Neural cell (in vitro differentiated cells): ENCODE results near the gene MDM4. TPM values are rescaled to one million over a fixed set of nuclear protein-coding genes. Genes with fewer than 3 reads are reported as not detected.

Experiments
- H2AFZ ChIP-seq: fragments of 200-600, 300-800 bp; sonication (generic), shearing (Covaris generic); 2 replicates; pipeline ENCODE4 v1.6.0; 2014; ENCODE audit warnings: low read depth, mild to moderate bottlenecking, antibody characterized with exemption, low read length, moderate library complexity
- H3F3A ChIP-seq: fragments of 200-600 bp; shearing (Covaris generic); 2 replicates; pipeline ENCODE4 v1.6.1; 2016; ENCODE audit warnings: mild to moderate bottlenecking, moderate library complexity, mixed read lengths, antibody characterized with exemption, low read length; ENCODE audit not compliant: insufficient read depth, poor library complexity, severe bottlenecking
- H3K27ac ChIP-seq: fragments of 200-600, 300-800 bp; sonication (generic), shearing (Covaris generic); 2 replicates; pipeline ENCODE4 v1.5.1; 2014; ENCODE audit warnings: mild to moderate bottlenecking, low read length, moderate library complexity
- H3K27me3 ChIP-seq: fragments of 300-800, 200-600 bp; sonication (generic), shearing (Covaris generic); 2 replicates; pipeline ENCODE4 v1.6.0; 2014; ENCODE audit warnings: mild to moderate bottlenecking, low read depth, low read length, moderate library complexity; ENCODE audit not compliant: insufficient read depth
- H3K36me3 ChIP-seq: fragments of 300-800, 200-600 bp; sonication (generic), shearing (Covaris generic); 2 replicates; pipeline ENCODE4 v1.5.1; 2014; ENCODE audit warnings: mild to moderate bottlenecking, antibody characterized with exemption, low read length, moderate library complexity; ENCODE audit not compliant: insufficient read depth
- H3K4me2 ChIP-seq: fragments of 300-800, 200-600 bp; sonication (generic), shearing (Covaris generic); 2 replicates; pipeline ENCODE4 v1.6.0; 2014; ENCODE audit warnings: mild to moderate bottlenecking, low read length
- H3K4me3 ChIP-seq: fragments of 300-800, 200-600 bp; sonication (generic), shearing (Covaris generic); 2 replicates; pipeline ENCODE4 v1.5.1; 2014; ENCODE audit warnings: mild to moderate bottlenecking, low read length, moderate library complexity
- H3K79me2 ChIP-seq: fragments of 200-600 bp; shearing (Covaris generic); replicated peaks from 2 replicates; pipeline ENCODE4 v1.6.0; 2014; ENCODE audit warnings: mild to moderate bottlenecking, low read length, moderate library complexity; ENCODE audit not compliant: insufficient read depth
- H3K9ac ChIP-seq: fragments of 300-800, 200-600 bp; sonication (generic), shearing (Covaris generic); 2 replicates; pipeline ENCODE4 v1.6.1; 2016; ENCODE audit warnings: mild to moderate bottlenecking, low read length, mixed read lengths
- H3K9me2 ChIP-seq: fragments of 200-600 bp; shearing (Covaris generic); 2 replicates; pipeline ENCODE4 v1.6.1; 2016; ENCODE audit warnings: mild to moderate bottlenecking, low read length, mixed read lengths; ENCODE audit not compliant: insufficient read depth
- H3K9me3 ChIP-seq: fragments of 200-600, 300-800 bp; sonication (generic), shearing (Covaris generic); 2 replicates; pipeline ENCODE4 v1.6.1; 2016; ENCODE audit warnings: mild to moderate bottlenecking, mixed run types, low read length, moderate library complexity, mixed read lengths
- H4K20me1 ChIP-seq: fragments of 200-600 bp; shearing (Covaris generic); 2 replicates; pipeline ENCODE4 v1.6.1; 2016; ENCODE audit warnings: mild to moderate bottlenecking, mixed run types; ENCODE audit not compliant: insufficient read depth
- EP300 ChIP-seq: fragments of 450-650 bp; conservative IDR thresholded peaks from 2 replicates; pipeline ENCODE4 v1.6.1; 2014; ENCODE audit warnings: antibody characterized with exemption, mild to moderate bottlenecking, moderate library complexity; ENCODE audit not compliant: poor library complexity, severe bottlenecking
- EZH2 ChIP-seq: fragments of 200-600, 300-800 bp; shearing (Covaris generic), sonication (generic); IDR thresholded peaks from 2 replicates; pipeline ENCODE4 v1.6.1; 2014; ENCODE audit warnings: antibody characterized with exemption, low read length, borderline replicate concordance, mild to moderate bottlenecking; ENCODE audit not compliant: insufficient read depth, poor library complexity, severe bottlenecking
- MXI1 ChIP-seq: fragments of 450-650 bp; conservative IDR thresholded peaks from 2 replicates; pipeline ENCODE4 v1.6.1; 2014; ENCODE audit warnings: antibody characterized with exemption, mild to moderate bottlenecking; ENCODE audit not compliant: poor library complexity, severe bottlenecking
- POLR2AphosphoS5 ChIP-seq: IDR thresholded peaks from 2 replicates; pipeline ENCODE4 v1.6.1; 2012
- RAD21 ChIP-seq: fragments of 450-650 bp; conservative IDR thresholded peaks from 2 replicates; pipeline ENCODE4 v1.6.1; 2014; ENCODE audit warnings: antibody characterized with exemption, mild to moderate bottlenecking, moderate library complexity
- SMC3 ChIP-seq: fragments of 450-650 bp; conservative IDR thresholded peaks from 2 replicates; pipeline ENCODE4 v1.6.1; 2014; ENCODE audit warnings: antibody characterized with exemption, mild to moderate bottlenecking, moderate library complexity; ENCODE audit not compliant: poor library complexity
- TAF1 ChIP-seq: IDR thresholded peaks from 2 replicates; pipeline ENCODE4 v1.6.1; 2012; ENCODE audit warnings: low read depth
- polyA plus RNA-seq: library from polyadenylated mRNA; depleted of rRNA; stranded (reverse); fragments of >200 nt; gene quantifications from 2 replicates; pipeline ENCODE4 v1.2.3, GENCODE V29; 2014
- TF ChIP-seq, protein P1 (sequence below): IDR thresholded peaks from 2 replicates; pipeline ENCODE4 v1.6.1; 2012; ENCODE audit warnings: borderline replicate concordance
- TF ChIP-seq, protein P2 (sequence below): fragments of 450-650 bp; IDR thresholded peaks from 2 replicates; pipeline ENCODE4 v1.5.1; 2014; ENCODE audit warnings: antibody characterized with exemption, mild to moderate bottlenecking, moderate library complexity; ENCODE audit not compliant: poor library complexity, severe bottlenecking

Gene MDM4
- polyA plus RNA-seq, 1 donor from 2014 or later: 36.8 TPM

DNA sequence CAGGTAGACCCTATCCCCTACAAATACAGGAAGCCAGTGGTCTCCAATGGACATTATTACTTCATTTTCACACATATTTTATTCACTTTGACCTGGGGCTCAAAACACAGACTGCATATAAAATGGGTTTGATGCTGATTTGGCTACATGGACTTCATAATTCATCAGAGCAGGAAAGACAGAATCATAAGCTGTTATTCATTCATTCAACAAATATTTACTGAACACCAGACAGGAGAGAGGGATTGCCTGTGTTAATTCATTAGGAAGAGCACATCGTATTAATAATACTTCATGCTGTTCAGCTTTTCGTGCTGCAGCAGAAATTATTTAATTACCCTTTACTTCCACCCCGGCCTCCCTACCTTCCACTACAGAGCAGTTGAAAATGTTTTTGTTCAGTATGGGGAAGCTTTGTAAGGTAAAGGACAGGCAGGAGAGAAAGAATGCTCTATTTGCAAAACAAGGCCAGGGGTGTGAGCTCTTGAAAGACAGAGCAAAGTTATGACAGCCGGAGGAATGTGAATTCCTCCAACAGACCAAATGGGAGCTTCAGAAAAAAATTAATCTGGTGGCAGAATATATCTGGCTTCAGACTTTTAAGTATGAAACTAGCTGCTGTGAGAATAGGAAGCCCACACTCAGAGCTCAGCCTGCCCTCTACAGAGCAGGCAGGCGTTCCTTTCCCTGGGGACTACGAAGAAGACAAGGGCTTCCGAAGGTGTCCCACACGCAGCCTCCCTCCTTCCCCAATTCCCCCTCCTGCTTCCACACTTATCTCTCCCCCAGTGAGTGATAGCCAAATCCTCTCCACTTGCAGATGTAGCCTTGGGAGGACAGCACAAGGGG lies 58.0 kb downstream of the MDM4 start:
- H3F3A ChIP-seq: peaks cover 4% of the 10 kb centered on the region
- TF ChIP-seq, protein P1, sequence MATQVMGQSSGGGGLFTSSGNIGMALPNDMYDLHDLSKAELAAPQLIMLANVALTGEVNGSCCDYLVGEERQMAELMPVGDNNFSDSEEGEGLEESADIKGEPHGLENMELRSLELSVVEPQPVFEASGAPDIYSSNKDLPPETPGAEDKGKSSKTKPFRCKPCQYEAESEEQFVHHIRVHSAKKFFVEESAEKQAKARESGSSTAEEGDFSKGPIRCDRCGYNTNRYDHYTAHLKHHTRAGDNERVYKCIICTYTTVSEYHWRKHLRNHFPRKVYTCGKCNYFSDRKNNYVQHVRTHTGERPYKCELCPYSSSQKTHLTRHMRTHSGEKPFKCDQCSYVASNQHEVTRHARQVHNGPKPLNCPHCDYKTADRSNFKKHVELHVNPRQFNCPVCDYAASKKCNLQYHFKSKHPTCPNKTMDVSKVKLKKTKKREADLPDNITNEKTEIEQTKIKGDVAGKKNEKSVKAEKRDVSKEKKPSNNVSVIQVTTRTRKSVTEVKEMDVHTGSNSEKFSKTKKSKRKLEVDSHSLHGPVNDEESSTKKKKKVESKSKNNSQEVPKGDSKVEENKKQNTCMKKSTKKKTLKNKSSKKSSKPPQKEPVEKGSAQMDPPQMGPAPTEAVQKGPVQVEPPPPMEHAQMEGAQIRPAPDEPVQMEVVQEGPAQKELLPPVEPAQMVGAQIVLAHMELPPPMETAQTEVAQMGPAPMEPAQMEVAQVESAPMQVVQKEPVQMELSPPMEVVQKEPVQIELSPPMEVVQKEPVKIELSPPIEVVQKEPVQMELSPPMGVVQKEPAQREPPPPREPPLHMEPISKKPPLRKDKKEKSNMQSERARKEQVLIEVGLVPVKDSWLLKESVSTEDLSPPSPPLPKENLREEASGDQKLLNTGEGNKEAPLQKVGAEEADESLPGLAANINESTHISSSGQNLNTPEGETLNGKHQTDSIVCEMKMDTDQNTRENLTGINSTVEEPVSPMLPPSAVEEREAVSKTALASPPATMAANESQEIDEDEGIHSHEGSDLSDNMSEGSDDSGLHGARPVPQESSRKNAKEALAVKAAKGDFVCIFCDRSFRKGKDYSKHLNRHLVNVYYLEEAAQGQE: no peak
- TF ChIP-seq SMC3: no peak
- TF ChIP-seq, protein P2, sequence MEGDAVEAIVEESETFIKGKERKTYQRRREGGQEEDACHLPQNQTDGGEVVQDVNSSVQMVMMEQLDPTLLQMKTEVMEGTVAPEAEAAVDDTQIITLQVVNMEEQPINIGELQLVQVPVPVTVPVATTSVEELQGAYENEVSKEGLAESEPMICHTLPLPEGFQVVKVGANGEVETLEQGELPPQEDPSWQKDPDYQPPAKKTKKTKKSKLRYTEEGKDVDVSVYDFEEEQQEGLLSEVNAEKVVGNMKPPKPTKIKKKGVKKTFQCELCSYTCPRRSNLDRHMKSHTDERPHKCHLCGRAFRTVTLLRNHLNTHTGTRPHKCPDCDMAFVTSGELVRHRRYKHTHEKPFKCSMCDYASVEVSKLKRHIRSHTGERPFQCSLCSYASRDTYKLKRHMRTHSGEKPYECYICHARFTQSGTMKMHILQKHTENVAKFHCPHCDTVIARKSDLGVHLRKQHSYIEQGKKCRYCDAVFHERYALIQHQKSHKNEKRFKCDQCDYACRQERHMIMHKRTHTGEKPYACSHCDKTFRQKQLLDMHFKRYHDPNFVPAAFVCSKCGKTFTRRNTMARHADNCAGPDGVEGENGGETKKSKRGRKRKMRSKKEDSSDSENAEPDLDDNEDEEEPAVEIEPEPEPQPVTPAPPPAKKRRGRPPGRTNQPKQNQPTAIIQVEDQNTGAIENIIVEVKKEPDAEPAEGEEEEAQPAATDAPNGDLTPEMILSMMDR: no peak
- no peak for TF ChIP-seq TAF1
- TF ChIP-seq EP300: no peak
- TF ChIP-seq MXI1: no peak
- no peak for TF ChIP-seq RAD21
- TF ChIP-seq POLR2AphosphoS5: no peak
- TF ChIP-seq EZH2: no peak
- H3K4me2 ChIP-seq: no peak overlapping the region
- H3K27ac ChIP-seq: no peak overlapping the region
- H3K79me2 ChIP-seq: no peaks in the 10 kb centered on the region
- H3K9me2 ChIP-seq: no peaks in the 10 kb centered on the region
- H3K27me3 ChIP-seq: no peaks in the 10 kb centered on the region
- H3K9ac ChIP-seq: no peak overlapping the region
- H3K4me3 ChIP-seq: no peak overlapping the region
- no peak overlapping the region for H2AFZ ChIP-seq
- no peaks in the 10 kb centered on the region for H3K9me3 ChIP-seq
- H4K20me1 ChIP-seq: no peaks in the 10 kb centered on the region
- H3K36me3 ChIP-seq: no peaks in the 10 kb centered on the region

DNA sequence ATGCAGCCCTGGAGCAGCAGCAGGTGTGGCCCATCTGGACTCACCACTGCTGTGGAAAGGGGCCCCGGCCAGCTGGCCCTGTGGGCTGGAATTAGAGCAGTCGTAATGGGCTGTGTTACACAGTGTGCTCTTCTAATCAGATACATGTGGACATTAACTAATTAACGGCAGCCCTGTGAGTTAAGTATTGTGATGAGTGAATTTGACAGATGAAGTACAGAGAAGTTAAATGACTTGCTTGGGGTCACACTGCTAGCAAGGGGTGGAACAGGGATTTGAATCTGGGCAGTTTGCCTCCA lies 58.6 kb downstream of the MDM4 start:
- Histone ChIP-seq H3F3A (no peaks in the 10 kb centered on the region), H2AFZ (no peak overlapping the region), H3K9me2 (no peaks in the 10 kb centered on the region), H3K27me3 (no peaks in the 10 kb centered on the region), H3K9ac (no peak overlapping the region), H3K9me3 (no peaks in the 10 kb centered on the region), H3K27ac (no peak overlapping the region), H4K20me1 (no peaks in the 10 kb centered on the region), H3K36me3 (no peaks in the 10 kb centered on the region), H3K4me3 (no peak overlapping the region), H3K4me2 (no peak overlapping the region), H3K79me2 (no peaks in the 10 kb centered on the region)
- no peak for TF ChIP-seq MXI1
- TF ChIP-seq POLR2AphosphoS5: no peak
- TF ChIP-seq RAD21: no peak
- TF ChIP-seq, protein P1: no peak
- no peak for TF ChIP-seq EZH2
- TF ChIP-seq, protein P2: no peak
- TF ChIP-seq EP300: no peak
- TF ChIP-seq SMC3: no peak
- TF ChIP-seq TAF1: no peak
